ENCODE data around the gene FAH. TPM values are rescaled to one million over a fixed set of nuclear protein-coding genes. Genes with fewer than 3 reads are reported as not detected.

Gene FAH
- 8.1 TPM for total RNA-seq
- 21.9 TPM for polyA plus RNA-seq

DNA sequence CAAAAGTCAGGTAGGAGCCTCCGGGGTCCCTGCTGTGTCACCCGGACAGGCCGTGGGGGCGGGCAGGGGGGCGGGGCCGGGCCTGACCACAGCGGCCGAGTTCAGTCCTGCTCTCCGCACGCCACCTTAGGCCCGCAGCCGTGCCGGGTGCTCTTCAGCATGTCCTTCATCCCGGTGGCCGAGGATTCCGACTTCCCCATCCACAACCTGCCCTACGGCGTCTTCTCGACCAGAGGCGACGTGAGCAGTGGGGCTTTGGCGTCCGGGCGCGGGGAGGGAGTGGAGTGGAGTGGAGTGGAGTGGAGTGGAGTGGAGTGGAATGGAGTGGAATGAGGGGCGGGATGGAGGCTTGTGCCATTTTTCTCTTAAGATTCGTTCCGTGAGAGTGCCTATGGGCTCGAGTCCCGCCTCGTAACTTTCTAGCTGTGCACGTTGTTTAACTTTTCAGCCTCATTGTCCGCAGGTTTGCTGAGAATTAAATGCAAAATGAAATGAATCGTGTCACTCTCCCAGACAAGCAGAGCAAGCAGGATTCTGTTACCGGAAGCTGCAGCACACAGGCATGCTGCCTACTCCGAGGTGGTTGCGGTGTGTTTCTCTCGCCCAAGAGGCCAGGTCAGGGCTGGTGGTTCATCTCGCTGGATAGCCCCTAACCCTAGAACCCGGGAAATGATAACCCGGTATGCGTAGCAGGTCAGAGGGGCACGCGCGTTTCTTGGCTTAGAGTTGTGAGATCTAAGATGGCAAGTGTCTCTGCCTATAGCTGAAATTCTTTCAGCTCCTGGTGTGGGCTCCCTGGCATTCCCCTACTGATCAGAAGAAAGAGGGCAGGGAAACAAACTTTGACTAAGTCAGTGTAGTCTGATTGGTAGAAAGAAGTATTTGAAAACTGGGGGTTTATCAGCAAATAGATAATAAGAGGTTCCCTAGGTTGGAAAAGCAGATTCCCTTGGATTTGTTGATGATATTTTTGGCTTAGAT is at the start of gene FAH:
Gene FAH (plus strand): TSS at position 104 of the 981 bp plus-strand sequence. CDS start 56 bp downstream, at position 160.
- Histone ChIP-seq H3K36me3 (ENCODE audit: insufficient read depth) (no peaks in the 10 kb centered on the region), H3K27ac (ENCODE audit: low read depth) (peak within 1 kb of the TSS; percentile 40), H3K4me3 (ENCODE audit: low read depth, low read length) (peak within 1 kb of the TSS; percentile 46), H3K4me1 (ENCODE audit: insufficient read depth) (no peaks in the 10 kb centered on the region)
- 3% methylated on average over 45 of the region's 45 CpGs for WGBS
- DNase-seq (ENCODE audit: extremely low spot score), result no peak

DNA sequence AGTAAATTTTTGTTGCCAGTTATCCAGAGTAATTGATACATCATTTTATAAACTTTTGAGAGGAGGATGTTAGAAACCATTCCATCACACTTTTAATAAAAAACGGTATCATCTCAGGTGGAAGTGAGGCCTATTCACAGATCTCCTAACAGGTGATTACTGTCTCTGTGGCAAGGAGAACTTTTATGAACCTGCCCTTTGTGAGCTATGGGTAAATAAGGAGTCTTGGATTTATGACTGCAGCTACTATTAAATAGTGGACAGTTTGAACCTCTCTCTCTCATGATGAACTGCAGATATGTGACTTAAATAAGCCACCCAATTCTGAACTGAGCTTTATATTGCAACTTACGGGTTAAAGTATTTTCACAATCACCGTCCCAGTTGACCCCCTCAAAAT is 47.6 kb upstream of the FAH start:
- Histone ChIP-seq H3K27ac (ENCODE audit: low read depth) (no peak overlapping the region), H3K36me3 (ENCODE audit: insufficient read depth) (no peaks in the 10 kb centered on the region), H3K4me1 (ENCODE audit: insufficient read depth) (no peaks in the 10 kb centered on the region), H3K4me3 (ENCODE audit: low read depth, low read length) (no peak overlapping the region)
- DNase-seq (ENCODE audit: extremely low spot score), result no peak
- WGBS, result 58% methylated on average over 3 of the region's 3 CpGs

DNA sequence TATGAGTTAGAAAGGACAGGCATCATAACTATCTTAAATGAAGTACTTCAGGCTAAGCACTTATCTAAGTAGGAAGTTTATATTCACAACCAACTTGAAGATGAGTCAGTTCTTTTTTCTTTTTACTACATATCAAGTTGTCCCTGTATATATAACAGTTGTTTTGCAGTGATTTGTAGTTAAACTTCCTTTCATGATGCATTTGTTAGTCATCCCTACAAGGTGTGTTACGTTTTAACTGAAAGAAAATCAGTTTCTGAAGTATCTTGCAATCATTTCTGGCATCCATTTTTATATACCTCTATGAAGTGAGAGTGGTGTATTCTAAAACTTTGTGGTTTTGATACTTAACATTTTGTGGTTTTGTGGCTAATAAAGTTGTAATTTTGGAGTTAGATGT is 47.2 kb upstream of the FAH start:
- WGBS, result 48% methylated on average over 1 of the region's 1 CpG
- no peak for DNase-seq (ENCODE audit: extremely low spot score)
- no peak overlapping the region for H3K4me3 ChIP-seq (ENCODE audit: low read depth, low read length)
- no peaks in the 10 kb centered on the region for H3K4me1 ChIP-seq (ENCODE audit: insufficient read depth)
- no peak overlapping the region for H3K27ac ChIP-seq (ENCODE audit: low read depth)
- H3K36me3 ChIP-seq (ENCODE audit: insufficient read depth), result no peaks in the 10 kb centered on the region

DNA sequence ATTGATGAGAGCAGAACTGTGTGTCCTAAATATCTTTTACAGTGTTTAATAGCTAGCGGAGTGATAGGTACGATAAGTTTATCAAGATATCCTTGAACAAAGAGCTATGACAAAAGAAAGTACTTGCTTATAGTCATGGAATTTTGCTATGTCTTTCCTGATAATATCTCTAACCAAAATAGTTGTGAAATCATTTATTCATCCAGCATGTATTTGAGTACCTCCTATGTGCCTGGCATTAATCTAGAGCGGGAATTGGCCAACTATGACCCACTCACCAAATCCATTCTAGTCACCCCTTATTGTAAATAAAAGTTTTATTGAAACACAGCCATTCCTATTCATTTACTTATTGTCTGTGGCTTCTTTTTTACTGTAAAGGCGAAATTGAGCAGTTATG is 46.7 kb upstream of the FAH start:
- DNase-seq (ENCODE audit: extremely low spot score), result no peak
- WGBS, result 91% methylated on average over 4 of the region's 4 CpGs
- H3K4me3 ChIP-seq (ENCODE audit: low read depth, low read length), result no peak overlapping the region
- no peak overlapping the region for H3K27ac ChIP-seq (ENCODE audit: low read depth)
- H3K4me1 ChIP-seq (ENCODE audit: insufficient read depth), result no peaks in the 10 kb centered on the region
- no peaks in the 10 kb centered on the region for H3K36me3 ChIP-seq (ENCODE audit: insufficient read depth)

DNA sequence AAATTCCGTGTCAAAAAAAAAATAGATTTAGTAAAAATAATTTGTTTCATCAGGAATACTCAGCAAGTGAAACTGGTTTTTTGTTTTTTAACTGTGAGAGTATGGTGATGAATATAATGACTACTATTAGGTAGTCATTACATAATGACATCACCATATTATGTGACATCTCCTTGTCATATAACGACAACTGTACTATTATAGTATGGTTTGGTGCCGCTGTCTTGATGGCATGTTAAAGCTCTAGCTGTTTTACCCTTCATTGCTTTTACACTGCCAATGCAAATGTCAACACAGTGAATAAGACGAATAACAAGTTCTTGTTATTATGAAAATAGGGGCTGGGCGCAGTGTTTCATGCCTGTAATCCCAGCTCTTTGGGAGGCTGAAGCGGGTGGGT is 45.6 kb upstream of the FAH start:
- Histone ChIP-seq H3K4me3 (ENCODE audit: low read depth, low read length) (no peak overlapping the region), H3K4me1 (ENCODE audit: insufficient read depth) (no peaks in the 10 kb centered on the region), H3K36me3 (ENCODE audit: insufficient read depth) (no peaks in the 10 kb centered on the region), H3K27ac (ENCODE audit: low read depth) (no peak overlapping the region)
- DNase-seq (ENCODE audit: extremely low spot score), result no peak
- 92% methylated on average over 6 of the region's 6 CpGs for WGBS

DNA sequence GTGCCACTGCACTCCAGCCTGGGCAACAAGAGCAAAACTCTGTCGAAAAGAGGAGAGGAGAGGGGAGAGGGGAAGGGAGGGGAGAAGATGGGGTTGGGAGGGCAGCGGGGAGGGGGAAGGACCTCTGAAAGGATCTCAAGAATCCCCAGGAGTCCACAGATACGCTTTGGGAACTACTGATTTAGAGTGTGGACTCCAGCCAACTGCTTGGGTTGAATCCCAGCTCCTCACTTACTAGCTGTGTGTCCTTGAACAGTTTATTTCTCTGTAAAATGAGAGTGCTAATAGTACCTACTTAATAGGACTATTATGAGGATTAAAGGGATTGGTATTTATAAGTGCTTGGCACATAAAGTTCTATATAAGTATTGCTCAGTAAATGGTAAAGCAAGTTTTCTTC is 45.0 kb upstream of the FAH start:
- no peak for DNase-seq (ENCODE audit: extremely low spot score)
- 43% methylated on average over 3 of the region's 3 CpGs for WGBS
- no peak overlapping the region for H3K27ac ChIP-seq (ENCODE audit: low read depth)
- H3K4me3 ChIP-seq (ENCODE audit: low read depth, low read length), result no peak overlapping the region
- H3K36me3 ChIP-seq (ENCODE audit: insufficient read depth), result no peaks in the 10 kb centered on the region
- no peaks in the 10 kb centered on the region for H3K4me1 ChIP-seq (ENCODE audit: insufficient read depth)

DNA sequence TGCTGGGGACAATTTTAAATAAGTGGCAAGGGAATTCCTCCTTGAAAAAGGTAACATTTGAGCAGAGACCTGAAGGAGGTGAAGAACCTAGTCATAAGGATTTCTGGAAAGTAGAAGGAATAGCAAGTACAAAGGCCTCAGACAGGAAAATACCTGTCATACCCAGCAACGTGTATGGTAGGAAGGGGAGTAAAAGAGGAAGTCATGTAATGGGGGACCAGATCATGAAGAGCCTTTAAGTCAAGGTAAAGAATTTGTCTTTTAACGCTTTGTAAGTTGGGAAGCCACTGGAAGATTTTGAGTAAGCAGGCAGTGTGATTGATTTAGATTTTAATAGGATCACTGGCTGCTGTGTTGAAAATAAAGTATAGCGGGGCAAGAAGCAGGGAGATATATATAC is 43.4 kb upstream of the FAH start:
- no peak for DNase-seq (ENCODE audit: extremely low spot score)
- 71% methylated on average over 3 of the region's 3 CpGs for WGBS
- Histone ChIP-seq H3K27ac (ENCODE audit: low read depth) (no peak overlapping the region), H3K4me3 (ENCODE audit: low read depth, low read length) (no peak overlapping the region), H3K36me3 (ENCODE audit: insufficient read depth) (no peaks in the 10 kb centered on the region), H3K4me1 (ENCODE audit: insufficient read depth) (peaks cover 1% of the 10 kb centered on the region)

DNA sequence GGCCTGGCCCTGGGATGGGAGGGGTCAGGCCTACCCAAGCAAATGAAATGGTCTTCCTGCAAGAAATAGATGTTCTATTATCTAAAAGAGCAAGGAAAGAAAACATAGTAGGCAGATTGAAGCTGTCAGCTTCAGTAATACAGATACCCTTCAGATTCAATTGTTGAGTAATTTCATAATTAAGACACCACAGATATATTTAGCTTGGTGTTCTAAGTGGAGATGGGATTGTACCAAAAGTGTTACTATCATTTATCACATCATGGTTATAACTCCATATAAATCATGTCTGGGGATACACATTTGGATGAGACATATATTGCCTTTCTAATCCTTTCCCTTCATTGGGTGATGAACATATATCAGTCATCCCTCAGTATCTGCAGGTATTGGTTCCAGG is 41.9 kb upstream of the FAH start:
- Histone ChIP-seq H3K27ac (ENCODE audit: low read depth) (no peak overlapping the region), H3K36me3 (ENCODE audit: insufficient read depth) (no peaks in the 10 kb centered on the region), H3K4me3 (ENCODE audit: low read depth, low read length) (no peak overlapping the region), H3K4me1 (ENCODE audit: insufficient read depth) (peaks cover 2% of the 10 kb centered on the region)
- no peak for DNase-seq (ENCODE audit: extremely low spot score)

DNA sequence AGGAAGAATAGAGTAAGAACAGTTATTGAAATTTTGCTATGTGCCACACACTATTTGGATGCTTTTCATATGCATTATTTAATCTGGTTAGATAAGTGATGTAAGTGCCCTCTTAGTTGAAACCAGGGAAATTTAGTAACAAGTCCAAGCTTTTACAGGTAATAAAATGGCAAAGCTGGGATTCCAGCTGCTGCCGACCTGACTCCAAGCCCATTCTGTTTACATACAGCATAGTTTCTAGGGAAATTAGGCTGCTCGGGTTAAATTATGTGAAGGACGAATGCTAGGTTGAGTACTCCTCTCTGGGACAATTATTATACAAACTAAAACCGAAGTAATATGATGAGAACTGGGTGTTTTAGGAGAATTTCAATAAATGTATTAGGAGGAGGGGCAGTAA is 38.7 kb upstream of the FAH start:
- Histone ChIP-seq H3K4me1 (ENCODE audit: insufficient read depth) (peaks cover 2% of the 10 kb centered on the region), H3K4me3 (ENCODE audit: low read depth, low read length) (no peak overlapping the region), H3K27ac (ENCODE audit: low read depth) (no peak overlapping the region), H3K36me3 (ENCODE audit: insufficient read depth) (no peaks in the 10 kb centered on the region)
- 46% methylated on average over 4 of the region's 4 CpGs for whole genome bisulfite sequencing
- DNase-seq (ENCODE audit: extremely low spot score), result no peak

DNA sequence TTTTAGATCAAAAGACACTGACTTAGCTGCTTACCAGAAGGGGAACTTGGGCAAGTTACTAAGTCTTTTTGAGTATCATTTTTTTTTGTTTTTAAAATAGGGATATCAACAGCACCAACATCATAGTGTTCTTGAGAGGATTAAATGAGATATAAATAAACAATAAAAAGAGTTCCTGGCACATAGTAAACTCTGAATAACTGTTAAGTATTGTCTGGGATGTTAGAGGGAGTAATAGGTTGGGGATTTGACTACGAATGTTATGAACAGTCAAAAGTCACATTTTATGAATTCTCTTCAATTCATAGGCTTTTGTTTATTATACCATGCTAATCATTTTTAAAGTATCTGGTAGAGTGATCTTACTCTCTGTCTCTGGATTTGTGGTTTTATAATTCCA is 37.8 kb upstream of the FAH start:
- 40% methylated on average over 1 of the region's 1 CpG for WGBS
- Histone ChIP-seq H3K4me1 (ENCODE audit: insufficient read depth) (peaks cover 2% of the 10 kb centered on the region), H3K27ac (ENCODE audit: low read depth) (no peak overlapping the region), H3K4me3 (ENCODE audit: low read depth, low read length) (no peak overlapping the region), H3K36me3 (ENCODE audit: insufficient read depth) (no peaks in the 10 kb centered on the region)
- DNase-seq (ENCODE audit: extremely low spot score), result no peak

DNA sequence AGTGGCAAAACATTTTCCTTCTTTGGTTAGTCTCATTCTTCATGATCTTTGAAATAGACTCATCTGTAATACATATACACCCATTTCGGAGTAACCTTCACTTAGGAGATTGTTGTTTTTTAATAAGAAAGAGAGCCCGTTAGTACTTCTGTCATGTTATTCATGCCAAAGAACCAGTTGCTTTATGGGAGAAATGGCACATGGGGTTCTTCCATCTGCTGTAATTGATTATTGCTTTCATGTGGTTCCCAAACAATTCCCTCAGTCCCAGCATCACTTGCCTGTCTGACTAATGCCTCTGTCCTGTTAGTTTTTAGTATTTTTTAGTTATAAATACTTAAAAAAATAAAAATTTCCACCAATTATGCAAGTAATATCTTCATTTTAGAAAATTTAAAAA is 33.8 kb upstream of the FAH start:
- Histone ChIP-seq H3K27ac (ENCODE audit: low read depth) (no peak overlapping the region), H3K36me3 (ENCODE audit: insufficient read depth) (no peaks in the 10 kb centered on the region), H3K4me3 (ENCODE audit: low read depth, low read length) (no peak overlapping the region), H3K4me1 (ENCODE audit: insufficient read depth) (peaks cover 1% of the 10 kb centered on the region)
- DNase-seq (ENCODE audit: extremely low spot score), result no peak
- WGBS, result 97% methylated on average over 2 of the region's 2 CpGs

DNA sequence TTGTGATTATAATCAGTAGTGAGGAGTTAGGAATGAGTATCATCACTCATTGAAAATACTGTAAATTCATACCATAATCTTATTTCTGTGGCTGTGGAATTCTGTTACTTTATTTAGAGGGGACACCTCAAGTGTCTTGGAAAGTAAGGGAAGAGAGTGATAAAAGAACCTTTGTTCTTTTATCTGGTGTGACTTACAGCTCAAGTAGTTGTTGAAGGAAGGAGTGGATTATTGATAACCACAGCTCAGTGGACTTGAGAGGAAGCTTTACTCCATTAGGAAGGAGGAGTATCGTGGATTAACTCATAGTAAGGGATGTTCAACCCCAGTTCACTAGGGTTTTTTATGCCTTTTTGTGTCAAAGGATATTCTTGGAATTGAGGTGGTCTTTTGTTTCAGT is 32.2 kb upstream of the FAH start:
- WGBS, result 95% methylated on average over 1 of the region's 1 CpG
- DNase-seq (ENCODE audit: extremely low spot score), result no peak
- H3K27ac ChIP-seq (ENCODE audit: low read depth), result no peak overlapping the region
- H3K4me1 ChIP-seq (ENCODE audit: insufficient read depth), result no peaks in the 10 kb centered on the region
- no peaks in the 10 kb centered on the region for H3K36me3 ChIP-seq (ENCODE audit: insufficient read depth)
- H3K4me3 ChIP-seq (ENCODE audit: low read depth, low read length), result no peak overlapping the region

DNA sequence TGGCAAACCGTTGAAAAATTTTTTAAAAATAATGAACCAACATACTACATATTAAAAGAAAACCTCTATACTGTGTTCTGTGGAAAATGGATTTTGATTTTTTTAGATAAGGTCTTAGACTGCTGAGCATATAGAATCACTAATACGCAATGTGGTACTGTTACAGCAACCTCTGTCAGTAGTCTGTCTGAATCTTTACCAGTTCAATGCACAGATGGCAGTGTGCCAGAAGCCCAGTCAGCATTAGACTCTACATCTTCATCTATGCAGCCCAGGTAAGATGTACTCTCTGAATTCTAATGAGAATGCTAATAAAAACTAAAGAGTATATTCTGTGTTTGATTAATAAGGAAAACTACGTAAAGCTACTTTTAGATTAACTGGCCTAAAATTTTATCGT is 31.3 kb upstream of the FAH start:
- no peak overlapping the region for H3K4me3 ChIP-seq (ENCODE audit: low read depth, low read length)
- no peak for DNase-seq (ENCODE audit: extremely low spot score)
- 92% methylated on average over 4 of the region's 4 CpGs for WGBS
- H3K27ac ChIP-seq (ENCODE audit: low read depth), result no peak overlapping the region
- H3K36me3 ChIP-seq (ENCODE audit: insufficient read depth), result no peaks in the 10 kb centered on the region
- H3K4me1 ChIP-seq (ENCODE audit: insufficient read depth), result no peaks in the 10 kb centered on the region

DNA sequence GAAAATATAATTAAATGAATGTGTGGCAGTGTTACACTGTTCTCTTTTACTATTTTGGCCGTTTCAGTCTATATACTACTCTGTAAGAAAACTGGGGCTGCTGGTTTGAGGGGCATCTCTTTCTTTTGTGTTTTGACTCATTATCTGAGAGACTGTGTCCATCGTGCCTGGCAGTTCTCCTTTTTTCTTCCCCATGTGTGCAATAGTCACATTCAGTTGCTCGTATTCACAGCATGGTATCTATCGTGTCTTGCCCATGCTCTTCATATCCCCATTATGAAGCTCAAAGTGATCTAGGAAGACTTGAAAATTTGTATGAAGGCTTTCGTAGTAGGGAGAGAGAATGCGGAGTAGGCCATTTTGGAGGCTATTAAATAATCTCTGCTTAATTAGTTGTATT is 29.8 kb upstream of the FAH start:
- H3K27ac ChIP-seq (ENCODE audit: low read depth), result no peak overlapping the region
- no peaks in the 10 kb centered on the region for H3K4me1 ChIP-seq (ENCODE audit: insufficient read depth)
- 91% methylated on average over 6 of the region's 6 CpGs for WGBS
- no peak overlapping the region for H3K4me3 ChIP-seq (ENCODE audit: low read depth, low read length)
- DNase-seq (ENCODE audit: extremely low spot score), result no peak
- no peaks in the 10 kb centered on the region for H3K36me3 ChIP-seq (ENCODE audit: insufficient read depth)
